ENCODE measurements around the gene SMIM26. TPM values are rescaled to one million over a fixed set of nuclear protein-coding genes. Genes with fewer than 3 reads are reported as not detected.
A peak's percentile ranks its signal among the peaks of the same experiment; 100 is the strongest.

Gene SMIM26
- polyA plus RNA-seq, 4 donors: 106 to 205 (median 156) TPM

DNA sequence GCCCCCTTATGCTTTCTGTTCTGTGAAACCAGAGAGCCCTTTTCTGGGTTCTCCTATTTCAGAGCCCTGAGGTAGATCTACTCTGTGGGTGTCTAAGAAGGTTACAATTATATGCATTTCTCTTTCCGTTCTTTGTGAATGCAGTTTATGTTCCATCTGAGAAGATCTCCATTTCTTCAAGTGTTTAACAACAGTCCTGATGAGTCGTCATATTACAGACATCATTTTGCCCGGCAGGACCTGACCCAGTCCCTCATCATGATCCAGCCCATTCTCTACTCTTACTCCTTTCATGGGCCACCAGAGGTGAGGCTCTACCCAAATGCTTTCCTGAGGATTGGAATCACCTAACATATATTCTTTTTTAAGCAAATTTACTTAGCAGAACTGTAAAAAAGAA is 18.8 kb upstream of the SMIM26 start:
- Histone ChIP-seq H3K4me1 (ENCODE audit: control insufficient read depth in 3 of 3, insufficient read depth in 2 of 3, low read depth in 1 of 3, low read length in 2 of 3) (no peaks in the 10 kb centered on the region), H3K27me3 (ENCODE audit: control insufficient read depth in 3 of 3, insufficient read depth in 3 of 3, low read length in 3 of 3) (no peaks in the 10 kb centered on the region), H3K4me3 (ENCODE audit: low read depth in 1 of 3, low read length in 3 of 3) (no peak overlapping the region), H3K9me3 (ENCODE audit: control insufficient read depth in 2 of 2, insufficient read depth in 1 of 2, low read depth in 1 of 2, low read length in 1 of 2) (no peaks in the 10 kb centered on the region), H3K27ac (ENCODE audit: low read depth in 1 of 3, low read length in 2 of 3) (no peak overlapping the region), H3K36me3 (ENCODE audit: control insufficient read depth in 3 of 3, insufficient read depth in 2 of 3, low read depth in 1 of 3, low read length in 3 of 3) (peaks cover 11 to 44% (median 16%) of the 10 kb centered on the region in 3 donors)
- 94 to 97% (median 96%) methylated on average over 3 of the region's 3 CpGs for WGBS, 3 donors
- no peak for DNase-seq
- FAIRE-seq: no peak

DNA sequence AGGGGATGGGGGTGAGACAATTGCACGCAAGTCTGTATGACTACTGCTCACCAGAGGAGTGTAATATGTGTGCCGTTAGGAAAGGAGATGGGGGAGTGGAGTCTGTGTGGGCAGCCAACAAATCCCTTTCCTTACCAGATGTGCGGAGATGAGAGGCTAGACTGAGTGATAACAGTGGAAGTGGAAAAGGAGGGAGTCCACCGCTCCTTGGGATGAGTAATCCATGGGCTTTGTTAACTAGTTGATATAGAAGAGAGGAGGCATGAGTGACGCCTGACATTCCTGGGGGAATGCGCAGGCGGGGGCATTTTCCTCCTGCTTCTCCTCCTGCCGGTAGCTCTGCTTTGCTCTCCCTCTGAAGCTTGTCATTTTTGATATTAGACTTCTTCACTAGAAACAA is 13.5 kb upstream of the SMIM26 start:
- no peak for DNase-seq
- no peak overlapping the region for H3K27ac ChIP-seq (ENCODE audit: low read depth in 1 of 3, low read length in 2 of 3)
- H3K4me1 ChIP-seq (ENCODE audit: control insufficient read depth in 3 of 3, insufficient read depth in 2 of 3, low read depth in 1 of 3, low read length in 2 of 3): no peaks in the 10 kb centered on the region
- FAIRE-seq: no peak
- no peak overlapping the region for H3K4me3 ChIP-seq (ENCODE audit: low read depth in 1 of 3, low read length in 3 of 3)
- 97 to 99% (median 98%) methylated on average over 8 of the region's 8 CpGs for whole genome bisulfite sequencing, 3 donors
- H3K36me3 ChIP-seq (ENCODE audit: control insufficient read depth in 3 of 3, insufficient read depth in 2 of 3, low read depth in 1 of 3, low read length in 3 of 3): peaks cover 11 to 42% (median 15%) of the 10 kb centered on the region in 3 donors
- no peaks in the 10 kb centered on the region for H3K27me3 ChIP-seq (ENCODE audit: control insufficient read depth in 3 of 3, insufficient read depth in 3 of 3, low read length in 3 of 3)
- H3K9me3 ChIP-seq (ENCODE audit: control insufficient read depth in 2 of 2, insufficient read depth in 1 of 2, low read depth in 1 of 2, low read length in 1 of 2): no peaks in the 10 kb centered on the region

DNA sequence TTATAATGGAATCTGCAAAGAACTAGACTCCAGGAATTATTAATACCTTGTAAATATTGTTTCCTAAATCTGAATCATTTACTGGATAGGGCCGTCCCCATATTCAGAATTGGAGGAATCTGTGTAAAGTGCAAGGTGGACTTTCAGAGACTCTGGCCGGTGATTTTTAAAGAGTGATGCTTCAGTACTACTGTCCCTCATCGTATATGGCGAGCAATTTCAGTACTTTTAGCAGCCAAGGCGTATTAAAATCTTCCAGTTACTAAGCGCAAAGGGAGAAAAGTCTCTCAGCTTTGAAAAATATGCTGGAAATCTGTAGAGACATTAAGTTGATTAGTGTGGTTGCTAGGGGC is 483 bp downstream of the SMIM26 start:
- WGBS, 3 donors: 2 to 5% (median 3%) methylated on average over 6 of the region's 6 CpGs
- DNase-seq: no peak
- FAIRE-seq: no peak

DNA sequence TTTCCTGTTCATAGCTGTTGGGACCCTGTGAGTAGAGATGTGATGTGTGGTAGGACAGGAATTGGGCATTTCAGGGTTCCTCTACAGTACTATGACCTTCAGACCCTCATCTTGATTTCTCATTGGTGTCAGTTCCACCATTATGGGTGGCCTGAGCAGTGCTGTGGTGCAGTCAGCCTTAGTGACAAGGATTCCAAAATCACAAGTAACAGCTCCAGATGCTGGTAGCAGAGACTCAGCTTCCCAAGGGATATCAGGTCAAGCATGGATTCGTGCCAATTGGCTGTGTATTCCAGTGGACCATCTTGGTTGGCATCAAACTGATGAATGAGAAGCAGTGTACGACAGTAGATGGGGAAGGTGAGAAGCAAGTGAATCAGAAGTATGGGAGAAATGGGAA is 3.8 kb downstream of the SMIM26 start:
- Histone ChIP-seq H3K9me3 (ENCODE audit: control insufficient read depth in 2 of 2, insufficient read depth in 1 of 2, low read depth in 1 of 2, low read length in 1 of 2) (no peaks in the 10 kb centered on the region), H3K4me1 (ENCODE audit: control insufficient read depth in 3 of 3, insufficient read depth in 2 of 3, low read depth in 1 of 3, low read length in 2 of 3) (no peaks in the 10 kb centered on the region), H3K4me3 (ENCODE audit: low read depth in 1 of 3, low read length in 3 of 3) (no peak overlapping the region), H3K27ac (ENCODE audit: low read depth in 1 of 3, low read length in 2 of 3) (no peak overlapping the region), H3K36me3 (ENCODE audit: control insufficient read depth in 3 of 3, insufficient read depth in 2 of 3, low read depth in 1 of 3, low read length in 3 of 3) (peaks cover 0 to 17% (median 10%) of the 10 kb centered on the region in 3 donors), H3K27me3 (ENCODE audit: control insufficient read depth in 3 of 3, insufficient read depth in 3 of 3, low read length in 3 of 3) (no peaks in the 10 kb centered on the region)
- 93 to 100% (median 97%) methylated on average over 2 of the region's 2 CpGs for WGBS, 3 donors
- DNase-seq: no peak
- no peak for FAIRE-seq

More for the DNA sequence above, 483 bp downstream of the SMIM26 start:
- H3K27ac ChIP-seq (ENCODE audit: low read depth in 1 of 3, low read length in 2 of 3): peak overlapping the region; percentile 42 to 96 (median 70)
- H3K4me1 ChIP-seq (ENCODE audit: control insufficient read depth in 3 of 3, insufficient read depth in 2 of 3, low read depth in 1 of 3, low read length in 2 of 3): no peaks in the 10 kb centered on the region
- peak overlapping the region; percentile 49 to 78 (median 62) for H3K4me3 ChIP-seq (ENCODE audit: low read depth in 1 of 3, low read length in 3 of 3)
- no peaks in the 10 kb centered on the region for H3K27me3 ChIP-seq (ENCODE audit: control insufficient read depth in 3 of 3, insufficient read depth in 3 of 3, low read length in 3 of 3)
- peaks cover 0 to 19% (median 12%) of the 10 kb centered on the region in 3 donors for H3K36me3 ChIP-seq (ENCODE audit: control insufficient read depth in 3 of 3, insufficient read depth in 2 of 3, low read depth in 1 of 3, low read length in 3 of 3)
- no peaks in the 10 kb centered on the region for H3K9me3 ChIP-seq (ENCODE audit: control insufficient read depth in 2 of 2, insufficient read depth in 1 of 2, low read depth in 1 of 2, low read length in 1 of 2)

DNA sequence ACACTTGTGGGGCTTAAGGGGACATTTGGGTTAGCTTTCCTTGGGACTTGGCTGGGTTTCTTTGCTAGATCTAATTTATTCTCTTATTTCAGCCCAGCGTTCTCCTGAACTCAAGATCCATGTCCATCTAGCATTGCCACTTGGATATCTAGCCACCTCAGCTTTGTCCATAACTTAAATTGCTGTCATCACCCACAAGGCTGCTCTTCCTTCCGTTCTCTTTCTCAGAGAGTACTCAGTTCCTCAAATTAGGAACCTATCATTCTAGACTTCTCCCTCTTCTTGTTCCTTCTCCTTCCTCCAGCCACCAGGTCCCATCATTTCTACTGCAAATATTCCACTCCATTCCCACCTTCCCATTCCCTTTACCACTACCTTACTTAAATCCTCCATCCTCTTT is 4.3 kb downstream of the SMIM26 start:
- H3K36me3 ChIP-seq (ENCODE audit: control insufficient read depth in 3 of 3, insufficient read depth in 2 of 3, low read depth in 1 of 3, low read length in 3 of 3): peaks cover 0 to 17% (median 10%) of the 10 kb centered on the region in 3 donors
- H3K4me1 ChIP-seq (ENCODE audit: control insufficient read depth in 3 of 3, insufficient read depth in 2 of 3, low read depth in 1 of 3, low read length in 2 of 3): no peaks in the 10 kb centered on the region
- WGBS, 3 donors: 89 to 100% (median 97%) methylated on average over 2 of the region's 2 CpGs
- no peak overlapping the region for H3K27ac ChIP-seq (ENCODE audit: low read depth in 1 of 3, low read length in 2 of 3)
- FAIRE-seq (no peak), DNase-seq (no peak)
- H3K9me3 ChIP-seq (ENCODE audit: control insufficient read depth in 2 of 2, insufficient read depth in 1 of 2, low read depth in 1 of 2, low read length in 1 of 2): no peaks in the 10 kb centered on the region
- no peak overlapping the region for H3K4me3 ChIP-seq (ENCODE audit: low read depth in 1 of 3, low read length in 3 of 3)
- no peaks in the 10 kb centered on the region for H3K27me3 ChIP-seq (ENCODE audit: control insufficient read depth in 3 of 3, insufficient read depth in 3 of 3, low read length in 3 of 3)

DNA sequence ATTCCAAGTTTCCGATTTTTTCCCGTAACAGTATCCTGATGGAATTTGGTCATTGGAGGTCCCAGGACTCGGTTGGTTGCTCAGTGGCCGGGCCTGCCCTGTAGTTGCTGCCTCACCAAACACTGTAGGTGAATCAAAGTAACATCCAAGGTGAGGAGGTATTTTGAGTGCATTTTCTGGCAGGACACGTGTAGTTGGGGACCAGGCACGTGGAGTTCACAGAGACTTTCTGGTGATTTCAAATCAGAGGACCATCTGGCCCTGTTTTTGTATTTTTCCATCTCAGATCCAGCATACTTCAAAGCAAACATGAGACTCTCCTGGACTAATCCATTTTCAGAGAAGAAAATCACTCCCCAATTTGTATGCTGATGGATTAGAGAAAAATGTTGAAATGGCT is 10.7 kb downstream of the SMIM26 start:
- Histone ChIP-seq H3K27ac (ENCODE audit: low read depth in 1 of 3, low read length in 2 of 3) (no peak overlapping the region), H3K4me1 (ENCODE audit: control insufficient read depth in 3 of 3, insufficient read depth in 2 of 3, low read depth in 1 of 3, low read length in 2 of 3) (no peaks in the 10 kb centered on the region), H3K36me3 (ENCODE audit: control insufficient read depth in 3 of 3, insufficient read depth in 2 of 3, low read depth in 1 of 3, low read length in 3 of 3) (no peaks in the 10 kb centered on the region), H3K4me3 (ENCODE audit: low read depth in 1 of 3, low read length in 3 of 3) (no peak overlapping the region), H3K27me3 (ENCODE audit: control insufficient read depth in 3 of 3, insufficient read depth in 3 of 3, low read length in 3 of 3) (no peaks in the 10 kb centered on the region), H3K9me3 (ENCODE audit: control insufficient read depth in 2 of 2, insufficient read depth in 1 of 2, low read depth in 1 of 2, low read length in 1 of 2) (no peaks in the 10 kb centered on the region)
- FAIRE-seq (no peak), DNase-seq (no peak)
- WGBS, 3 donors: 75 to 84% (median 77%) methylated on average over 6 of the region's 6 CpGs

DNA sequence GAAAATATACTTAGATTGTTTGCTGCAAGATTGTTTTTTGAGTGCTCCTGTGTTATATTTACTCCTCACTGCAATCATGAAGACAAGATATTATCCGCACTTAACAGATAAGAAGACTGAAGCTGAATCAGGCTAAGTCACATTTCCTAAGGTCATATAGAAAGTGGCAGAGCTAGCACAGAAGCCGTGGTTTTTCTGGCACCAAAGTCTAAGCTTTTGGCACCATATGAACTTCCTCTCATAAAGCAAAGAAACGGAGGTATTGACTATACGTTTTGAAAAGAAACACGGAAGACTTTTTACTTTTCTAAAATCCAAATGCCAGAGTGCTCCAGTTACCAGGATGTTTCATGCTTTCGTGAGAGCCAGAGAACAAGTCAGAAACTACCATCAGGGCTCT is 11.3 kb downstream of the SMIM26 start:
- WGBS, 3 donors: 58 to 69% (median 60%) methylated on average over 6 of the region's 6 CpGs
- Histone ChIP-seq H3K4me3 (ENCODE audit: low read depth in 1 of 3, low read length in 3 of 3) (no peak overlapping the region), H3K27ac (ENCODE audit: low read depth in 1 of 3, low read length in 2 of 3) (no peak overlapping the region), H3K4me1 (ENCODE audit: control insufficient read depth in 3 of 3, insufficient read depth in 2 of 3, low read depth in 1 of 3, low read length in 2 of 3) (no peaks in the 10 kb centered on the region), H3K9me3 (ENCODE audit: control insufficient read depth in 2 of 2, insufficient read depth in 1 of 2, low read depth in 1 of 2, low read length in 1 of 2) (no peaks in the 10 kb centered on the region), H3K27me3 (ENCODE audit: control insufficient read depth in 3 of 3, insufficient read depth in 3 of 3, low read length in 3 of 3) (no peaks in the 10 kb centered on the region), H3K36me3 (ENCODE audit: control insufficient read depth in 3 of 3, insufficient read depth in 2 of 3, low read depth in 1 of 3, low read length in 3 of 3) (no peaks in the 10 kb centered on the region)
- no peak for FAIRE-seq
- no peak for DNase-seq

DNA sequence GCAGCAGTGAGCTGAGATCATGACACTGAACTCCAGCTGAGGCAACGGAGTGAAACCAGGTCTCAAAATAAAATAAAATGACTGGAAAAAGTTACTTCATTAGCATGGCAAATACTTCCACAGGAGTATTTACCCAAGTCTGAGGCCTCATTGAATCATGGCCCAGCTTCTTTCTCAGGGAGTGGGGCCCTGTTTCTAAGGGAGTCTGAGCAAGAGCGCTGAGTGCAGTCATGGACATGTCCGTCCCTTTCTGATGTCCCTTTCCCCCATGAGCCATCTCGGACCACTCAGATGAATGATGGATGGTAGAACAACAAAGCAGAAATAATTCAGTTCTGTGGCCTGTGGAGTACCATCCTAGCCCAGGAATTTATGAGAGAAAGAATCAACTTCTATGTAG is 12.8 kb downstream of the SMIM26 start:
- Histone ChIP-seq H3K4me3 (ENCODE audit: low read depth in 1 of 3, low read length in 3 of 3) (no peak overlapping the region), H3K9me3 (ENCODE audit: control insufficient read depth in 2 of 2, insufficient read depth in 1 of 2, low read depth in 1 of 2, low read length in 1 of 2) (no peaks in the 10 kb centered on the region), H3K27ac (ENCODE audit: low read depth in 1 of 3, low read length in 2 of 3) (no peak overlapping the region), H3K36me3 (ENCODE audit: control insufficient read depth in 3 of 3, insufficient read depth in 2 of 3, low read depth in 1 of 3, low read length in 3 of 3) (no peaks in the 10 kb centered on the region), H3K27me3 (ENCODE audit: control insufficient read depth in 3 of 3, insufficient read depth in 3 of 3, low read length in 3 of 3) (no peaks in the 10 kb centered on the region), H3K4me1 (ENCODE audit: control insufficient read depth in 3 of 3, insufficient read depth in 2 of 3, low read depth in 1 of 3, low read length in 2 of 3) (no peaks in the 10 kb centered on the region)
- WGBS, 3 donors: 90 to 96% (median 92%) methylated on average over 4 of the region's 4 CpGs
- no peak for FAIRE-seq
- no peak for DNase-seq

DNA sequence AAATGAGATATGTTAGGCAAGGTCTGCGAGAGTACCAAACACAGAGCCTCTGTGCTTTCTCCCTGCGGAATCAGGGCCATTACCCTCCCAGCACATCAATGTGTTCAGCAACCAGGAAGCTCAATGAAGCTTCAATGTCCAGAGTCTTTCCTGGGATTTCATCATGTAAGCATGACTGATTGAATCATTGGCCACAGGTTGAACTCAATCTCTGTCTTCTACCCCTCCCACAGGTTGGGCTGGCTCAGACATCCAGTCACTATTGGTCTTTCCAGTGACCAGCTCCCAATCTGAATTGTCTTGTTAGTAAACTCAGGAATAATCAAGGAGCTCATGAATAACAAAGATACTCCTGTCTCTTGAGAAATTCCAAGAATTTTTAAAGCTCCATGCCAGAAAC is 17.9 kb downstream of the SMIM26 start:
- peak in 1 of 2 donors; percentile 23 for DNase-seq
- FAIRE-seq: no peak
- WGBS, 3 donors: 88 to 94% (median 89%) methylated on average over 2 of the region's 2 CpGs
- Histone ChIP-seq H3K9me3 (ENCODE audit: control insufficient read depth in 2 of 2, insufficient read depth in 1 of 2, low read depth in 1 of 2, low read length in 1 of 2) (no peaks in the 10 kb centered on the region), H3K27me3 (ENCODE audit: control insufficient read depth in 3 of 3, insufficient read depth in 3 of 3, low read length in 3 of 3) (peaks cover 0 to 3% (median 0%) of the 10 kb centered on the region in 3 donors), H3K4me1 (ENCODE audit: control insufficient read depth in 3 of 3, insufficient read depth in 2 of 3, low read depth in 1 of 3, low read length in 2 of 3) (peaks cover 0 to 6% (median 6%) of the 10 kb centered on the region in 3 donors), H3K4me3 (ENCODE audit: low read depth in 1 of 3, low read length in 3 of 3) (no peak overlapping the region), H3K27ac (ENCODE audit: low read depth in 1 of 3, low read length in 2 of 3) (no peak overlapping the region), H3K36me3 (ENCODE audit: control insufficient read depth in 3 of 3, insufficient read depth in 2 of 3, low read depth in 1 of 3, low read length in 3 of 3) (no peaks in the 10 kb centered on the region)

Measured in small intestine (tissue), 7 donors.